Gastrocnemius medialis (tissue), 4 donors: ENCODE results near the gene ARHGAP15.

Experiments used
- CTCF ChIP-seq, 5 experiments: fragments of 450-650 bp in 3 of 5; fragments of 200-600 bp in 2 of 5; sonication (generic) in 2 of 5; IDR thresholded peaks in 4 of 5; conservative IDR thresholded peaks in 1 of 5; 1 replicate in 4 of 5; 2 replicates in 1 of 5; pipeline ENCODE4 v1.5.1; 2016 to 2019; ENCODE audit warnings: antibody characterized with exemption in 5 of 5, mild to moderate bottlenecking in 3 of 5, moderate library complexity in 3 of 5
- POLR2A ChIP-seq, 2 donors: fragments of 450-650 bp; IDR thresholded peaks; one replicate each; pipeline ENCODE4 v1.6.1; 2017; ENCODE audit warnings: antibody characterized with exemption in 2 of 2, mild to moderate bottlenecking in 2 of 2, moderate library complexity in 2 of 2

GRCh38 chr2:143682436-143683055 is 553.3 kb downstream of the ARHGAP15 start:
- no peak for TF ChIP-seq CTCF (IDR thresholded peaks at IDR 0.05 in 4 of 5, conservative IDR thresholded peaks at IDR 0.05 in 1 of 5)
- TF ChIP-seq POLR2A (IDR thresholded peaks at IDR 0.05), result no peak
